Natural killer cell (primary cell): ENCODE measurements around the gene FNBP1L. TPM values are rescaled to one million over a fixed set of nuclear protein-coding genes. Genes with fewer than 3 reads are reported as not detected.

Source experiments
- ATAC-seq, 3 donors: fragments of 150-1000 bp in 2 of 3; fragments of 200-7000 bp in 1 of 3; cut with Tn5 transposase; 1 replicate in 1 of 3; 2 replicates in 2 of 3; pipeline ENCODE4 v1.10.0; 2021; ENCODE audit warnings: mild to moderate bottlenecking in 2 of 3, moderate library complexity in 2 of 3
- DNase-seq, 2 donors: peaks; one replicate each; pipeline versions ENCODE4 v3.0.0 to v3.0.0-alpha.2; 2013 to 2021; ENCODE audit warnings: mixed read lengths in 1 of 2
- H3K27ac ChIP-seq: one replicate; pipeline ENCODE4 v1.5.1; 2013; ENCODE audit warnings: mild to moderate bottlenecking, low read length
- H3K27me3 ChIP-seq: one replicate; pipeline ENCODE4 v1.6.1; 2013; ENCODE audit warnings: low read length; ENCODE audit not compliant: control insufficient read depth, insufficient read depth
- H3K36me3 ChIP-seq: one replicate; pipeline ENCODE4 v1.6.1; 2013; ENCODE audit warnings: low read length; ENCODE audit not compliant: control insufficient read depth, insufficient read depth
- H3K4me1 ChIP-seq: one replicate; pipeline ENCODE4 v1.6.1; 2013; ENCODE audit warnings: low read length; ENCODE audit not compliant: control insufficient read depth, insufficient read depth
- H3K4me3 ChIP-seq: one replicate; pipeline ENCODE4 v1.5.1; 2013; ENCODE audit warnings: low read length
- H3K9me3 ChIP-seq: one replicate; pipeline ENCODE4 v1.6.1; 2013; ENCODE audit warnings: low read length; ENCODE audit not compliant: control insufficient read depth, insufficient read depth
- H3K27ac Mint-ChIP-seq, 2 donors: one replicate each; pipeline ENCODE4 v1.8.0; 2022; ENCODE audit warnings: mild to moderate bottlenecking in 2 of 2, mixed read lengths in 2 of 2, moderate library complexity in 1 of 2
- H3K27me3 Mint-ChIP-seq, 2 donors: one replicate each; pipeline ENCODE4 v1.8.0; 2022; ENCODE audit warnings: low read depth in 2 of 2, mixed read lengths in 2 of 2
- H3K36me3 Mint-ChIP-seq: one replicate; pipeline ENCODE4 v1.8.0; 2022; ENCODE audit warnings: mixed read lengths
- H3K4me1 Mint-ChIP-seq, 2 donors: one replicate each; pipeline ENCODE4 v1.8.0; 2022; ENCODE audit warnings: mixed read lengths in 2 of 2
- H3K4me3 Mint-ChIP-seq: one replicate; pipeline ENCODE4 v1.8.0; 2022; ENCODE audit warnings: mild to moderate bottlenecking, moderate library complexity, mixed read lengths
- H3K9me3 Mint-ChIP-seq, 2 donors: one replicate each; pipeline ENCODE4 v1.8.0; 2022; ENCODE audit warnings: mixed read lengths in 2 of 2
- CTCF ChIP-seq: fragments of 200-600 bp; IDR thresholded peaks from one replicate; pipeline ENCODE4 v1.8.0; 2022; ENCODE audit warnings: antibody characterized with exemption
- WGBS: methylation state at CpG from one replicate; pipeline ENCODE4 v1.1.7; 2013; ENCODE audit warnings: missing lambda C conversion rate; ENCODE audit not compliant: insufficient coverage; 5-methylcytosine and 5-hydroxymethylcytosine counted together
- intact Hi-C: fragments of 100-400 bp; cut with micrococcal nuclease; formaldehyde crosslinking; loops from one replicate; pipeline ENCODE4 v1.14.2; 2022
- total RNA-seq, 4 donors: library from RNA; stranded (reverse); fragments of 120-200 nt in 1 of 4; gene quantifications; one replicate each; pipeline versions ENCODE4 v1.2.3 to v1.2.4, GENCODE V29; 2013 to 2022

Gene FNBP1L
- total RNA-seq, 3 donors from 2014 or later (not counting 1 experiment from before 2014, with no cell fraction given), result 0.33 to 6.7 (median 0.84) TPM

GRCh38 chr1:93566227-93566626 is 118.3 kb downstream of the FNBP1L start:
- H3K4me1 Mint-ChIP-seq, result no peaks in the 10 kb centered on the region
- no peaks in the 10 kb centered on the region for H3K27me3 ChIP-seq
- no peaks in the 10 kb centered on the region for H3K4me1 ChIP-seq
- 93% methylated on average over 10 of the region's 10 CpGs for WGBS
- no peak overlapping the region for H3K27ac ChIP-seq
- no peak overlapping the region for H3K4me3 ChIP-seq
- H3K27ac Mint-ChIP-seq, result no peak overlapping the region
- no peaks in the 10 kb centered on the region for H3K9me3 ChIP-seq
- no peak for DNase-seq
- no peaks in the 10 kb centered on the region for H3K36me3 ChIP-seq
- no peaks in the 10 kb centered on the region for H3K9me3 Mint-ChIP-seq
- TF ChIP-seq CTCF, result no peak
- H3K27me3 Mint-ChIP-seq, result peaks cover 0 to 3% of the 10 kb centered on the region in 2 donors
- H3K36me3 Mint-ChIP-seq, result no peaks in the 10 kb centered on the region
- intact Hi-C loops, result no loop called here
- H3K4me3 Mint-ChIP-seq, result no peak overlapping the region
- ATAC-seq, result no peak

GRCh38 chr1:93567255-93567918 is 119.5 kb downstream of the FNBP1L start:
- ATAC-seq (no peak), DNase-seq (no peak)
- no peaks in the 10 kb centered on the region for H3K36me3 Mint-ChIP-seq
- no peaks in the 10 kb centered on the region for H3K9me3 ChIP-seq
- H3K36me3 ChIP-seq, result no peaks in the 10 kb centered on the region
- H3K4me3 Mint-ChIP-seq, result no peak overlapping the region
- no peaks in the 10 kb centered on the region for H3K4me1 ChIP-seq
- no peaks in the 10 kb centered on the region for H3K9me3 Mint-ChIP-seq
- no peaks in the 10 kb centered on the region for H3K4me1 Mint-ChIP-seq
- no peak overlapping the region for H3K27ac Mint-ChIP-seq
- WGBS, result 91% methylated on average over 15 of the region's 15 CpGs
- H3K27me3 ChIP-seq, result no peaks in the 10 kb centered on the region
- peaks cover 0 to 3% of the 10 kb centered on the region in 2 donors for H3K27me3 Mint-ChIP-seq
- no peak overlapping the region for H3K4me3 ChIP-seq
- no peak overlapping the region for H3K27ac ChIP-seq
- intact Hi-C loops, result no loop called here
- no peak for TF ChIP-seq CTCF

GRCh38 chr1:93569489-93569888 is 121.6 kb downstream of the FNBP1L start:
- no peak overlapping the region for H3K4me3 ChIP-seq
- Mint-ChIP-seq H3K27ac (no peak overlapping the region), H3K9me3 (no peaks in the 10 kb centered on the region), H3K27me3 (peaks cover 0 to 3% of the 10 kb centered on the region in 2 donors), H3K4me3 (no peak overlapping the region), H3K4me1 (no peaks in the 10 kb centered on the region), H3K36me3 (no peaks in the 10 kb centered on the region)
- no peaks in the 10 kb centered on the region for H3K27me3 ChIP-seq
- intact Hi-C loops, result no loop called here
- WGBS, result 82% methylated on average over 2 of the region's 2 CpGs
- no peak for DNase-seq
- H3K4me1 ChIP-seq, result no peaks in the 10 kb centered on the region
- no peak for TF ChIP-seq CTCF
- no peaks in the 10 kb centered on the region for H3K9me3 ChIP-seq
- ATAC-seq, result peak in 1 of 3 donors; percentile 14
- H3K36me3 ChIP-seq, result no peaks in the 10 kb centered on the region
- no peak overlapping the region for H3K27ac ChIP-seq
